Activated CD4-positive, alpha-beta T cell treated with anti-CD3 and anti-CD28 coated beads, Interleukin-2, amount 50 U/mL, for 16 hours (primary cell): ENCODE data around the gene PLXNA2.

Source experiments
- DNase-seq: peaks from one replicate; pipeline ENCODE4 v3.0.0-alpha.2; 2020

PLXNA2 gene

GRCh38 chr1:208108213-208108608 is 136.0 kb downstream of the PLXNA2 start:
- DNase-seq: no peak

GRCh38 chr1:208107425-208108212 is 136.6 kb downstream of the PLXNA2 start:
- no peak for DNase-seq

GRCh38 chr1:208106218-208106617 is 138.0 kb downstream of the PLXNA2 start:
- no peak for DNase-seq

- no peak for DNase-seq
These were observed 138.4 kb downstream of the PLXNA2 start for GRCh38 chr1:208105756-208106155.

- no peak for DNase-seq
These were observed 140.3 kb downstream of the PLXNA2 start for GRCh38 chr1:208103597-208104513.

- DNase-seq: no peak
These were observed 142.3 kb downstream of the PLXNA2 start for GRCh38 chr1:208101661-208102431.

GRCh38 chr1:208100906-208101305 is 143.3 kb downstream of the PLXNA2 start:
- DNase-seq: no peak

- DNase-seq: no peak
These were observed 144.1 kb downstream of the PLXNA2 start for GRCh38 chr1:208100106-208100505.

- no peak for DNase-seq
These were observed 145.4 kb downstream of the PLXNA2 start for GRCh38 chr1:208098773-208099172.

GRCh38 chr1:208093754-208094719 is 150.1 kb downstream of the PLXNA2 start:
- peak; percentile 58 for DNase-seq

GRCh38 chr1:208093046-208093445 is 151.1 kb downstream of the PLXNA2 start:
- DNase-seq: no peak

GRCh38 chr1:208090388-208091301 is 153.5 kb downstream of the PLXNA2 start:
- DNase-seq: no peak

GRCh38 chr1:208089761-208090370 is 154.3 kb downstream of the PLXNA2 start:
- no peak for DNase-seq

- DNase-seq: no peak
These were observed 155.0 kb downstream of the PLXNA2 start for GRCh38 chr1:208089149-208089548.

- DNase-seq: no peak
These were observed 155.9 kb downstream of the PLXNA2 start for GRCh38 chr1:208088319-208088718.

GRCh38 chr1:208085655-208086515 is 158.3 kb downstream of the PLXNA2 start:
- DNase-seq: no peak

- no peak for DNase-seq
These were observed 159.4 kb downstream of the PLXNA2 start for GRCh38 chr1:208084764-208085163.

GRCh38 chr1:208084220-208084619 is 160.0 kb downstream of the PLXNA2 start:
- DNase-seq: no peak

GRCh38 chr1:208083715-208084085 is 160.5 kb downstream of the PLXNA2 start:
- no peak for DNase-seq
